ENCODE data around the gene ADGB.

- no peak for TF ChIP-seq CTCF (IDR thresholded peaks at IDR 0.05; ENCODE audit: low read depth, low read length, missing input control)
- no peak for TF ChIP-seq REST (IDR thresholded peaks at IDR 0.05)
- no peak for TF ChIP-seq HNF4A (conservative IDR thresholded peaks at IDR 0.05)
- no peak for TF ChIP-seq SP1 (IDR thresholded peaks at IDR 0.05)
- TF ChIP-seq MAX (IDR thresholded peaks at IDR 0.05), result no peak
- no peak for TF ChIP-seq TAF1 (conservative IDR thresholded peaks at IDR 0.05)
- no peak for TF ChIP-seq JUND (IDR thresholded peaks at IDR 0.05)
- no peak for TF ChIP-seq ATF3 (IDR thresholded peaks at IDR 0.05)
- no peak for TF ChIP-seq GABPA (IDR thresholded peaks at IDR 0.05 in 1 of 2, conservative IDR thresholded peaks at IDR 0.05 in 1 of 2)
- no peak for TF ChIP-seq RAD21 (IDR thresholded peaks at IDR 0.05)
- TF ChIP-seq YY1 (IDR thresholded peaks at IDR 0.05), result no peak
- TF ChIP-seq RXRA (IDR thresholded peaks at IDR 0.05), result no peak
- no peak for TF ChIP-seq ZBTB33 (IDR thresholded peaks at IDR 0.05)
Observed at GRCh38 chr6:146770275-146770964, 171.6 kb downstream of the ADGB start.
